ENCODE measurements around the gene CLEC10A.

CLEC10A gene

GRCh38 chr17:7035591-7036368, 44.3 kb downstream of the CLEC10A start, which contains the start of gene SLC16A13:
TSS of gene SLC16A13 (plus strand) at chr17:7036015. CDS start at chr17:7036383, 368 bp downstream.
- H3K27ac ChIP-seq = peak within 1 kb of the TSS; percentile 88
- H3K9ac ChIP-seq = peak within 1 kb of the TSS; percentile 58
- no peaks in the 10 kb centered on the region for H3K27me3 ChIP-seq (ENCODE audit: control insufficient read depth, insufficient read depth, low read length)
- peak within 1 kb of the TSS; percentile 86 for H3K4me3 ChIP-seq (ENCODE audit: low read depth, low read length)
- H2AFZ ChIP-seq = peak within 1 kb of the TSS; percentile 84
- H3K4me1 ChIP-seq = peaks cover 12% of the 10 kb centered on the region
- peak within 1 kb of the TSS; percentile 98 for H3K4me2 ChIP-seq (ENCODE audit: low read length)
- H3K9me3 ChIP-seq (ENCODE audit: control insufficient read depth, low read length) = no peaks in the 10 kb centered on the region
- TF ChIP-seq CTCF (IDR thresholded peaks at IDR 0.05) = peak; percentile 5
- no peaks in the 10 kb centered on the region for H3K79me2 ChIP-seq
- no peaks in the 10 kb centered on the region for H3K36me3 ChIP-seq (ENCODE audit: control insufficient read depth, insufficient read depth, low read length)

GRCh38 chr17:7034955-7035590, 45.0 kb downstream of the CLEC10A start:
- Histone ChIP-seq H3K4me1 (peaks cover 10% of the 10 kb centered on the region), H3K4me2 (ENCODE audit: low read length) (peak overlapping the region; percentile 98), H3K79me2 (no peaks in the 10 kb centered on the region), H3K36me3 (ENCODE audit: control insufficient read depth, insufficient read depth, low read length) (no peaks in the 10 kb centered on the region), H3K9ac (no peak overlapping the region), H3K27ac (peak overlapping the region; percentile 88), H3K27me3 (ENCODE audit: control insufficient read depth, insufficient read depth, low read length) (no peaks in the 10 kb centered on the region), H3K4me3 (ENCODE audit: low read depth, low read length) (peak overlapping the region; percentile 86), H3K9me3 (ENCODE audit: control insufficient read depth, low read length) (no peaks in the 10 kb centered on the region), H2AFZ (peak overlapping the region; percentile 84)
- no peak for TF ChIP-seq CTCF (IDR thresholded peaks at IDR 0.05)

- no peaks in the 10 kb centered on the region for H3K79me2 ChIP-seq
- H3K27ac ChIP-seq = peak overlapping the region; percentile 26
- H3K4me2 ChIP-seq (ENCODE audit: low read length) = no peak overlapping the region
- no peak overlapping the region for H2AFZ ChIP-seq
- H3K27me3 ChIP-seq (ENCODE audit: control insufficient read depth, insufficient read depth, low read length) = no peaks in the 10 kb centered on the region
- H3K4me3 ChIP-seq (ENCODE audit: low read depth, low read length) = no peak overlapping the region
- H3K36me3 ChIP-seq (ENCODE audit: control insufficient read depth, insufficient read depth, low read length) = no peaks in the 10 kb centered on the region
- no peaks in the 10 kb centered on the region for H3K9me3 ChIP-seq (ENCODE audit: control insufficient read depth, low read length)
- no peak for TF ChIP-seq CTCF (IDR thresholded peaks at IDR 0.05)
- no peak overlapping the region for H3K9ac ChIP-seq
- no peaks in the 10 kb centered on the region for H3K4me1 ChIP-seq
Measured at GRCh38 chr17:7029659-7030058, 50.4 kb downstream of the CLEC10A start.

- TF ChIP-seq CTCF (IDR thresholded peaks at IDR 0.05) = no peak
- no peak overlapping the region for H3K4me3 ChIP-seq (ENCODE audit: low read depth, low read length)
- peak overlapping the region; percentile 26 for H3K27ac ChIP-seq
- no peaks in the 10 kb centered on the region for H3K36me3 ChIP-seq (ENCODE audit: control insufficient read depth, insufficient read depth, low read length)
- no peak overlapping the region for H3K4me2 ChIP-seq (ENCODE audit: low read length)
- H3K9me3 ChIP-seq (ENCODE audit: control insufficient read depth, low read length) = no peaks in the 10 kb centered on the region
- H2AFZ ChIP-seq = no peak overlapping the region
- no peaks in the 10 kb centered on the region for H3K4me1 ChIP-seq
- no peaks in the 10 kb centered on the region for H3K79me2 ChIP-seq
- no peaks in the 10 kb centered on the region for H3K27me3 ChIP-seq (ENCODE audit: control insufficient read depth, insufficient read depth, low read length)
- H3K9ac ChIP-seq = no peak overlapping the region
Measured at GRCh38 chr17:7029096-7029495, 51.0 kb downstream of the CLEC10A start.

All from parathyroid adenoma (tissue), 2 donors.